CD4-positive, alpha-beta T cell treated with Interleukin-6 at 100 ng/mL for 8 hours (primary cell): Measurements from ENCODE around the gene ARF1.
A peak's percentile ranks its signal among the peaks of the same experiment; 100 is the strongest.

ENCODE experiments used
- DNase-seq: peaks from one replicate; pipeline ENCODE4 v3.0.0-alpha.2; 2020; ENCODE audit warnings: mixed read lengths, low spot score

The ARF1 gene

DNA sequence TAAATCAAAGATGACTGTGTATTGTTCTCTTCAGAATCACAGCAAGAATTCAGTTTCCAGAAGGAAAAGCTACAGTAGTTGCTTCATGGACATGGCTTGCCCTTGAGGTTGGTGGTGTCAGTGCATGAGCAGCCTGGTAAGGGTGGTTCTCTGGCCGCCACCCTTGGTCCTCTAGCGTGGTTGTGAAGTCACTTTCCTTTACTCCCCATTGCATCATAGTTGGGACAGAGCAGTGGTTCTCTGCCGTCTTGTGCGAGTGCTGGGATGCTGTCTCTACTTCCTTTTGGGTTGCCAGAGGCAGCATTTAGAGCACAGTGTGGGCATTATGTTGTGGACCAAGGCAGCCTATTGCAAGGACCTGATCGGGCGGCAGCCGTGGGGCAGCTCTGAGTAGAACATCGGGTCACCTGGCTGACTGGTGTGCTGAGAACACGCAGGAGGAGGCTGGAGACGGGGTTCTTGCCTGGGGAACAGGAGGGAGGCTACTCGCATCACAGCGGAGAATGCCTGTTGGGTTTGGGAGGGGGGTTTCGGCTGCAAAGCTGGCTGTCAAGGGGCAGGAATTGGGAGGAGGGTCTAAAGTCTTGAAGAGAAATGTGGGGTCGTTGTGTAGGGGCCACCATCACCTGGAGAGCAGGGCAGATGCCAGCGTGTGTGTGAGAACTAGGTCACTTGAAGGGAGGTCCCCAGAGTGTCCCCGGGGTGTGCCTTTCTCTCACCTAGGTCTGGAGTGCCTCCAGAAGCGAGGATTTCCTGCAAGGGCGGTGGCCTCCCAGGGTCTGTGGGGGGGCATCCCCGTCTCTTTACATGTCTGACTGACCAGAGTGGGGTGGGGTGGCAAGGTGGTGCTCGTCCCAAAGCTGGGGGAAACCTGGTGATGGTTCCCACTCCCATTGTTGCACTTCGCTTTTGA is 6.3 kb downstream of the ARF1 start:
- DNase-seq = no peak

DNA sequence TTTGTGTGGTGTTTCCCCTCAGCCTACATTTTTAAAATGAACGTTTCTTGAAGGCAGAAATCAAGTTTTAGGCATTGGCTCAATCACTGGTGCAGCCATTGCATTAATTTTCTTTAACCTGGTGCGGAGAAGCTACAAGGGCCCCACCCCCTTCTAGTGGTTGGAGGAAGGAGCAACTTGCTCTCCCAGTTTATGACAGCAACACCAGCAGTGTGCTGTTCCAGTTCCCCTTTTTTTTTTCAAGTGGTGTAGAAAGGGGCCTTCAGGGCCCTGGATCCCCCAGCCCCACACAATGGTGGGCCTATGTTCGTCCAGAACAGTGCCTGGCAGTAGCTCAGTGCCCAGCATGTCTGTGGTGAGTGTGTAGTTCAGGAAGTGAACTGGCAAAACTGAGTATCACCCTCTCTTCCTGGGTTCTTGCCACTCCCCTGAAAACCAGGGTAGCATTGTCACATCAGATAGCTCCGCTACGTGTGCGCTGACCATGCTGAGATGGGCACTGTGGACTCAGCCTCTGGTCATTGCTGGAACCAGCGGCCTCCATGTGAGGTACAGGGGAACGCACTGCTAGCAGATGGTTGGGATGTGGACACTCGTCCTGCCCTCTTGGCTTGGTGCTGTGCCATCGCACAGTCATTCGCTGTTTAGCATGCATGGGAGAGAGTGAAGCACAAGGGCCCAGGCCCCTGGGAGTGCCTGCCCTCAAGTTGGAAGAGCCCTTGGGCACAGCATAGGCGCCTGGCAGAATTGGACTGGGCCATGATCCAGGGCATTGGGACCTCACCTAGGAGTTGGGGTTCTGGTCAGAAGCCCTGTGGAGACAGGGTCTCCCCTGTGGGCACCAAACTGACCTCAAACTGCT is 7.2 kb downstream of the ARF1 start:
- DNase-seq = no peak

GRCh38 chr1:228090613-228091081 is 8.1 kb downstream of the ARF1 start:
- DNase-seq = no peak

DNA sequence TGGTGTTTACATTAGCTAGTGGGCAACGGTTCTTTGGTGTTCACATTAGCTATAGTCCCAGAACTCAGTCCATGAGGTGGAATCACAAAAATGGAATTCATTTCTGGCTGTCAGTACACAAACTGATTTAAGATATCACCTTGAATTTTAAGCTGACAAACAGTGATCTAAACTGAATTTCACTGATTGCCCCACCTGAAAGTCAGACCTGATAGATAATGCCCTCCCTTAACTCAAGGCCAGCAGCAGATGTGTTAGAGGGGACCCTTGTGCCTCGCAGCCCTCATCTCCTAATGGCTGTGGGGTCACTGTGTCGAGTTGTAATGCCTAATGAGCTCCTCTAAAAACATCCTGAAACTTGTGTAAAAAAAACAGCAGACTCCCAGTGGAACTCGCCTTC is 8.6 kb downstream of the ARF1 start:
- no peak for DNase-seq

- no peak for DNase-seq
These were observed 10.0 kb downstream of the ARF1 start for GRCh38 chr1:228092342-228093049.

GRCh38 chr1:228093050-228093906 is 10.8 kb downstream of the ARF1 start:
- DNase-seq = no peak

GRCh38 chr1:228094432-228095016 is 12.0 kb downstream of the ARF1 start:
- no peak for DNase-seq

GRCh38 chr1:228095161-228095560 is 12.7 kb downstream of the ARF1 start:
- no peak for DNase-seq

DNA sequence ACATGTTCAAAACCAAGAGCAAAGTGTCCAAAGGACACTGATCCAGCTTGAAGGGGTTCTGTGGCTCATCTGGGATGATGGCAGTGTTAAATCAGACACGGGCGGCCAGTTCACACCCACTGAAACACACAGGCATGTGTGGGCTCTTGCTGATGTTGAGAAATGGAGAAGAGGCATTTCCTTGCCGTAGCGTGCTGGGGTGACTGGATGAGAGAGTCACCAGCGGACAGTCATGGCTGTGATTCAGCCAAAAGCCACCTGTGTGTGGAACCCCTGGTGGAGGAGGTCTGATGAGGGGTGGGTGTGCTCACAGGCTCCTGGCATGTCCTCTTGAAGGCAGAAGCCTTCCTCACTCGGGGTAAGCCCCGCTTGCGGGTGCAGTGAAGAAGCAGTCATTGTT is 13.4 kb downstream of the ARF1 start:
- no peak for DNase-seq

DNA sequence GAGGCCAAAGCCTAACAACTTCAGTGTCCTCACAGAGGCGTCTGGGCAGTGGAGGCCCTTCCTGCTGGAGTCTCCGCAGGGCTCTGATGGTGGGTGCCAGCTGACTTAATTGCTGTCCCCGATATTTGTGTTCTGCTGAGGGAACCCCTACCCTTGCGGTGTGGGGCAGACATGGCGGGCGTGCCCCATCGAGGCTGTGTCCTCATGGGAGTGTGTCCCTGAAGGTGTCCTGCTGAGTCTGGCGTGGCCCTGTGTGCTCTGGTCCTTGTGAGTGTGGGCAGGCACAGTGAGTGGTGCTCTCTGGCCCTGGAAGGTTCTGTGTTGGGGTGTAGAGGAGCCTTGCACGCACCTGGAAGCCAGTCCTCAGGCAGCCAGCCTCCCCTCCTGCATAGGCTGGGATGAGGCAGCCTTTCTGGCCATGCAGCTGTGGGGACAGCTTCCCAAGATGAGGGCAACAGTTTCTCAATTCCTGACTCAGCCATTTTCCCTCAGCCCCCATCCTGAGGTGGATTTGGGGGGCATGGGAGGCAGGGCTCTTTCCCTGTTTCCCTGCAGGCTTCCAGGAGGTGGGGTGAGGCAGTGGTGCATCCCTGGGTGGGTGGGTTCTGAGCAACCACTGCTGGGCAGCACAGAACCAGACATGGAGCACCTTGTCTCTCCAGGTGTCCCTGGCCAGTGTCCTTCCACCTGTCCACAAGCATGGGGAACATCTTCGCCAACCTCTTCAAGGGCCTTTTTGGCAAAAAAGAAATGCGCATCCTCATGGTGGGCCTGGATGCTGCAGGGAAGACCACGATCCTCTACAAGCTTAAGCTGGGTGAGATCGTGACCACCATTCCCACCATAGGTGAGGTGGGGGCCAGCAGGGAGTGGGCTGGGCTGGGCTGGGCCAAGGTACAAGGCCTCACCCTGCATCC is 14.2 kb downstream of the ARF1 start:
- no peak for DNase-seq

DNA sequence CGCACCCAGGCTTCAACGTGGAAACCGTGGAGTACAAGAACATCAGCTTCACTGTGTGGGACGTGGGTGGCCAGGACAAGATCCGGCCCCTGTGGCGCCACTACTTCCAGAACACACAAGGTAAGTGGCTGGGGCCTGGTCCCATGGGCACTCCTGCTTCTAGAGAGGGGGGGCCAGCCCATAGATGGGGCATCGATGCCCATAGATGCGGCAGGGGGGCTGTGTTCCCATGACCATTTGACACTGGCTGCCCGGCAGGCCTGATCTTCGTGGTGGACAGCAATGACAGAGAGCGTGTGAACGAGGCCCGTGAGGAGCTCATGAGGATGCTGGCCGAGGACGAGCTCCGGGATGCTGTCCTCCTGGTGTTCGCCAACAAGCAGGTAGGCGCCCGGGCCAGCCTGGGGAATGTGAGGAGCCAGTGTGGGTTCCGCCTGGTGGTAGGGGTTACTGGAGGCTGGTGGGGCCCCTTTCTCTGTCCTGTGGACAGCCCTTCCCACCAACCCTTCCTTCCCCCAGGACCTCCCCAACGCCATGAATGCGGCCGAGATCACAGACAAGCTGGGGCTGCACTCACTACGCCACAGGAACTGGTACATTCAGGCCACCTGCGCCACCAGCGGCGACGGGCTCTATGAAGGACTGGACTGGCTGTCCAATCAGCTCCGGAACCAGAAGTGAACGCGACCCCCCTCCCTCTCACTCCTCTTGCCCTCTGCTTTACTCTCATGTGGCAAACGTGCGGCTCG is 15.0 kb downstream of the ARF1 start:
- no peak for DNase-seq

- DNase-seq = no peak
These were observed 15.9 kb downstream of the ARF1 start for GRCh38 chr1:228098323-228098931.

- DNase-seq = no peak
These were observed 16.8 kb downstream of the ARF1 start for GRCh38 chr1:228099331-228099732.

- DNase-seq = no peak
These were observed 18.5 kb downstream of the ARF1 start for GRCh38 chr1:228100822-228101613.

DNA sequence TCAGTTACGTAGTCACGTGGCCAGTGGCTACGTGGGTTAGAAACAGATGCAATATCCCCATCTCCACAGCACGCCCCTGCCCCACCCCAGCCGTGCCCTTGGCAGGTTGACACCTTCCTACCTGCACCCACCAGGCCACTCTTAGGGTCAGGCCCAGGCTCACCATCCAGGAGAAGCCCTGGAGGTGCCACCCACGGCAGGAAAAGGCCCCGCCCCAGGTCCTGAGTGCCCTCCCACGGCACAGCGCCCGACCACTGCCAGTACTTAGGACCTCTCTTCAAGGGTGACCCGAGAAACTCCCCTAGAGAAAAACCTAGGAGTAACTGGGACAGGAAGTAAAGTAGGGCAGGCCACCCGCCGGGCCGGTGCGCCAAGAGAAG is 19.1 kb downstream of the ARF1 start:
- DNase-seq = no peak

DNA sequence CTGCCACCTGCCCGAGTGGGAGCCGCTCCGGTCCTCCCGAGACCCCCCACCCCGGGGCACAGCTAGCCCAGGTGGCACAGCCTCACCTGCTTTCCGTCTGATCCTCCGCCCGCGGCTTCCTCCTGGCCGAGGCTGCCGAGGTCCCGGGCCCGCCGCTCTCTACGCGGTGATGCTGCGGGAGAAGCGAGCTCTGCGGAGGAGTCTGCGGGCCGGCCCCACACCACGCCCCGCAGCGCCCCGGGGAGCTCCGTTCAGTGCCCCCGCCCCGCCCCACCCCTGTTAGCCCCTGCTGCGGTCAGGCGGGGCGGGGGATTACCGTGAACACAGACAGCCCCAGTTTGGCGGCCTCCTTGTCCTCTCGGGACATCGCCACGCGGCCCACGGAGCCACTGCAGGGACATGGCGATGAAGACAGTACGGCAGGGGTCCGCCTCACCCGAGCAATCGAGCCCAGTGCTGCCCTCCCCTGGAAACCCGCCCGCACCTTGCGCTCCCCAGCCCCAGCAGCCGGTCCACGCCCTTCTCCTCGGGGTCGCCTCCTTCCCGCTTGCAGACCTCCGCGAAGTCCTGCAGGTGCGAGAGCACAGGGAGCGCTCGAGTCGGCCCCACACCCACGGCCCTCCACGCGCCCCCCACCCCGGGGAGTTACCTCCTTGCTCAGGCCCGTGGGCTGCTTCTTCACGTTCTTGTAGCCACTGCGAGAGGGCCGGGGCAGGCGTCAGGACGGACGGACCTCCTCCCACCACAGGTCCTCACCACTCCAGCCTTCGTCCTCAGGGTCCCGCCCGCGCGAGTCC is 19.7 kb downstream of the ARF1 start:
- DNase-seq = peak; percentile 38
